OCI-LY7 (cell line): ENCODE measurements around the gene EXOSC7. TPM values are rescaled to one million over a fixed set of nuclear protein-coding genes. Genes with fewer than 3 reads are reported as not detected.

Source experiments
- BruUV-seq: library from RNA; stranded (reverse); fragments of 400-500 nt; replicated peaks from 2 replicates; lab custom pipeline; 2021; lab: Mats Ljungman, UMichigan
- CTCF ChIA-PET: fragments of 300-600 bp; sonication (Branson Sonifier 250); formaldehyde crosslinking; loops from one replicate; lab custom pipeline; 2022; ENCODE audit warnings: antibody characterized with exemption; ENCODE audit not compliant: unreplicated experiment; lab: Charles Lee
- POLR2A ChIA-PET: fragments of 300-600 bp; sonication (Branson Sonifier 250); formaldehyde crosslinking; loops from one replicate; lab custom pipeline; 2022; ENCODE audit warnings: antibody characterized with exemption; lab: Charles Lee
- DNase-seq: peaks from one replicate; pipeline ENCODE4 v3.0.0-alpha.2; 2015; ENCODE audit warnings: low spot score
- H2AFZ ChIP-seq: fragments of 200-600 bp; sonication (generic), shearing (Covaris generic); 2 replicates; pipeline ENCODE4 v1.6.1; 2014; ENCODE audit warnings: mild to moderate bottlenecking, antibody characterized with exemption, low read length, moderate library complexity
- H3K27ac ChIP-seq: fragments of 200-600 bp; sonication (generic); 2 replicates; pipeline ENCODE4 v1.5.1; 2014; ENCODE audit warnings: mixed run types, low read depth, mild to moderate bottlenecking, moderate library complexity, low read length, inconsistent platforms; ENCODE audit not compliant: poor library complexity, severe bottlenecking
- H3K36me3 ChIP-seq: fragments of 200-600 bp; sonication (generic); 2 replicates; pipeline ENCODE4 v1.6.1; 2014; ENCODE audit warnings: mild to moderate bottlenecking, antibody characterized with exemption, low read length, moderate library complexity, mixed read lengths; ENCODE audit not compliant: insufficient read depth
- H3K4me1 ChIP-seq: fragments of 200-600 bp; sonication (generic); 2 replicates; pipeline ENCODE4 v1.5.1; 2014; ENCODE audit warnings: mild to moderate bottlenecking, low read length; ENCODE audit not compliant: insufficient read depth, poor library complexity, severe bottlenecking
- H3K4me2 ChIP-seq: fragments of 200-600 bp; sonication (generic); 2 replicates; pipeline ENCODE4 v1.6.1; 2014; ENCODE audit warnings: mild to moderate bottlenecking, low read length
- H3K4me3 ChIP-seq: fragments of 200-600 bp; sonication (generic); 2 replicates; pipeline ENCODE4 v1.5.1; 2014; ENCODE audit warnings: mild to moderate bottlenecking, low read depth, low read length; ENCODE audit not compliant: poor library complexity, severe bottlenecking
- H3K79me2 ChIP-seq: fragments of 200-600 bp; sonication (generic); 2 replicates; pipeline ENCODE4 v1.6.1; 2016; ENCODE audit warnings: low read depth, mild to moderate bottlenecking, low read length, moderate library complexity, mixed read lengths; ENCODE audit not compliant: insufficient read depth
- H3K9me2 ChIP-seq: fragments of 200-600 bp; sonication (generic); 2 replicates; pipeline ENCODE4 v1.6.1; 2016; ENCODE audit warnings: mild to moderate bottlenecking, low read length, mixed read lengths; ENCODE audit not compliant: insufficient read depth
- H3K9me3 ChIP-seq: fragments of 200-600 bp; sonication (generic); 2 replicates; pipeline ENCODE4 v1.6.1; 2014; ENCODE audit warnings: mild to moderate bottlenecking, mixed run types, low read length, mixed read lengths
- H4K20me1 ChIP-seq: fragments of 200-600 bp; sonication (generic); 2 replicates; pipeline ENCODE4 v1.6.1; 2014; ENCODE audit warnings: mild to moderate bottlenecking, antibody characterized with exemption, low read length, moderate library complexity, mixed read lengths; ENCODE audit not compliant: insufficient read depth
- EZH2phosphoT487 ChIP-seq: fragments of 200-600 bp; sonication (generic); IDR thresholded peaks from 2 replicates; pipeline ENCODE4 v1.6.1; 2018; ENCODE audit warnings: low read depth, borderline replicate concordance, mild to moderate bottlenecking, mixed run types, antibody characterized with exemption, low read length, moderate library complexity, mixed read lengths
- intact Hi-C: fragments of 100-400 bp; cut with micrococcal nuclease; formaldehyde crosslinking; loops from one replicate; pipeline ENCODE4 v1.10.0; 2022; ENCODE audit not compliant: unreplicated experiment
- total RNA-seq, 2 experiments: library from RNA; depleted of rRNA in 1 of 2; stranded (reverse); fragments of >200 nt in 1 of 2; shearing (Covaris generic) in 1 of 2; gene quantifications; 2 replicates each; pipeline ENCODE4 v1.2.3, GENCODE V29; 2014 to 2022
- TF ChIP-seq, protein P1 (sequence below): fragments of 200-600 bp; sonication (generic); conservative IDR thresholded peaks from 2 replicates; pipeline ENCODE4 v1.5.1; 2014; ENCODE audit warnings: mild to moderate bottlenecking, antibody characterized with exemption, low read length, moderate library complexity, mixed read lengths

Gene EXOSC7
- total RNA-seq, 2 experiments from 2014 or later, result 60.3 to 65.3 TPM

DNA sequence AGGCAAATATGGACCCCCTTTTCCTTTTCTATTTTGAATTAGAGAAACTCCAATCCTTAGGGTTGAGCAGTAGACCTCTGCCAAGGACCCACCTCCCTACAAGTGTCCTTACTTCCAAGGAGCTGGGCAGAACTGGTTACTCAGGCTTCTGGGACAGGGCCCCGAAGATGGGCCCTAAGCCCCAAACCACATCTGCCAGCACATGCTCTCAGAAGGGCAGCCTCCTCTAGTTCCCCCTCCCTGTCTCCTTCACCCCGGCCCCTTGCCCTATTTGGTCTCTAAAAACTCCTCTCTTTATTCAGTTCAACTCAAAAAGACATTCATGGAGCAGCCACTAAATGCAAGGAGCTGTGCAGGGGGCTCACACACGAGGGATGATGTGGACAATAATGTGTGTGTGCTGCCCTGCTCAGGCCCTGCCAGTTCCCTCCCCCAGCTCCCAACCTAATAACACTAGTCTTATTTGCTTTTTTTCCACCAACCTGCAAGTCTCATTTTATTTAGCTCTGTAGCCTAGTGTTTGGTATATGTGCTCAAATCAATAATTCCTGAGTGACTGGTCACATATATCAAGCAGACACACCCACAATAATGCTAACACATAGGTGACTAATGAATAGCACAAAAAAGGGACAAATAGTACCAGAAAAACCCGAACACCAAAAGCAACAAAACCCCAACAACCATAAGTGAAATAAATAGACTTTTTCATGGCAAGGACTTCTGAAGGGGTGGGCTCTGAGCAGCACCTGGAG lies 12.3 kb upstream of the EXOSC7 start:
- ChIA-PET CTCF (no interaction called here), POLR2A (interaction anchor here (0.6 to 1.3 kb wide), 2 partner anchors 11 to 117 kb away, joined by 5 read pairs; no protein-coding TSS in a partner anchor)
- Histone ChIP-seq H4K20me1 (peaks cover 25% of the 10 kb centered on the region), H3K9me2 (no peaks in the 10 kb centered on the region), H3K9me3 (no peaks in the 10 kb centered on the region), H3K4me3 (no peak overlapping the region), H2AFZ (no peak overlapping the region), H3K79me2 (peaks cover 79% of the 10 kb centered on the region), H3K27ac (no peak overlapping the region), H3K36me3 (peaks cover 21% of the 10 kb centered on the region; the same call in 1 of the 2 replicates), H3K4me2 (no peak overlapping the region), H3K4me1 (peaks cover 25% of the 10 kb centered on the region)
- no peak for DNase-seq
- no TSS peak for BruUV-seq
- intact Hi-C loops, result no loop called here
- TF ChIP-seq, protein P1, sequence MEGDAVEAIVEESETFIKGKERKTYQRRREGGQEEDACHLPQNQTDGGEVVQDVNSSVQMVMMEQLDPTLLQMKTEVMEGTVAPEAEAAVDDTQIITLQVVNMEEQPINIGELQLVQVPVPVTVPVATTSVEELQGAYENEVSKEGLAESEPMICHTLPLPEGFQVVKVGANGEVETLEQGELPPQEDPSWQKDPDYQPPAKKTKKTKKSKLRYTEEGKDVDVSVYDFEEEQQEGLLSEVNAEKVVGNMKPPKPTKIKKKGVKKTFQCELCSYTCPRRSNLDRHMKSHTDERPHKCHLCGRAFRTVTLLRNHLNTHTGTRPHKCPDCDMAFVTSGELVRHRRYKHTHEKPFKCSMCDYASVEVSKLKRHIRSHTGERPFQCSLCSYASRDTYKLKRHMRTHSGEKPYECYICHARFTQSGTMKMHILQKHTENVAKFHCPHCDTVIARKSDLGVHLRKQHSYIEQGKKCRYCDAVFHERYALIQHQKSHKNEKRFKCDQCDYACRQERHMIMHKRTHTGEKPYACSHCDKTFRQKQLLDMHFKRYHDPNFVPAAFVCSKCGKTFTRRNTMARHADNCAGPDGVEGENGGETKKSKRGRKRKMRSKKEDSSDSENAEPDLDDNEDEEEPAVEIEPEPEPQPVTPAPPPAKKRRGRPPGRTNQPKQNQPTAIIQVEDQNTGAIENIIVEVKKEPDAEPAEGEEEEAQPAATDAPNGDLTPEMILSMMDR, result no peak
- TF ChIP-seq EZH2phosphoT487, result no peak

DNA sequence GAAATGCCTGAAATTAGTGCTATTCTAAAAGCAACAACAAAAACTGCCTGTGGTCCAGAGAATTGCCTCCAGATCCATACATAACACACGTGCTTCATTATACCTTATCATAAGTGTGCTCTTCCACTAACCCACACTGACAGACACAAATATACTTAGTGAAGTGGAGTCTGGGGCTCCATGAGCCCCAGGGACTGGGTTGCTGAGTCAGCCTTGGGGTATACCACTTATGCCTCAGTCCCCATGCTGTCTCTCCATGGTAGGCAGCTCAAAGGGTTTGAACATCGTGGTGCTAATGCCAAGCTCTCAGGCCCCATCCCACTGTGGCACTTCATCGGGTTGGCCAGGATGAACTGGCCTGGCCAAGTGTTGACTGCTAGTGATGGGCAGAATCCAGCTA lies 10.9 kb upstream of the EXOSC7 start:
- no TSS peak for BruUV-seq
- H3K4me2 ChIP-seq, result no peak overlapping the region
- intact Hi-C loops, result no loop called here
- no peak overlapping the region for H3K4me3 ChIP-seq
- H3K9me3 ChIP-seq, result no peaks in the 10 kb centered on the region
- TF ChIP-seq, protein P1, result no peak
- TF ChIP-seq EZH2phosphoT487, result no peak
- peaks cover 13% of the 10 kb centered on the region; the same call in 1 of the 2 replicates for H3K36me3 ChIP-seq
- POLR2A ChIA-PET, result interaction anchor here (0.6 kb wide), 1 partner anchor 9 kb away, joined by 3 read pairs; no protein-coding TSS in a partner anchor
- H2AFZ ChIP-seq, result no peak overlapping the region
- peaks cover 84% of the 10 kb centered on the region for H3K79me2 ChIP-seq
- no peak overlapping the region for H3K27ac ChIP-seq
- peaks cover 30% of the 10 kb centered on the region for H4K20me1 ChIP-seq
- H3K4me1 ChIP-seq, result peaks cover 39% of the 10 kb centered on the region
- no peak for DNase-seq
- no peaks in the 10 kb centered on the region for H3K9me2 ChIP-seq
- CTCF ChIA-PET, result interaction anchor here (0.6 kb wide), 1 partner anchor 12 kb away, joined by 3 read pairs; no protein-coding TSS in a partner anchor

DNA sequence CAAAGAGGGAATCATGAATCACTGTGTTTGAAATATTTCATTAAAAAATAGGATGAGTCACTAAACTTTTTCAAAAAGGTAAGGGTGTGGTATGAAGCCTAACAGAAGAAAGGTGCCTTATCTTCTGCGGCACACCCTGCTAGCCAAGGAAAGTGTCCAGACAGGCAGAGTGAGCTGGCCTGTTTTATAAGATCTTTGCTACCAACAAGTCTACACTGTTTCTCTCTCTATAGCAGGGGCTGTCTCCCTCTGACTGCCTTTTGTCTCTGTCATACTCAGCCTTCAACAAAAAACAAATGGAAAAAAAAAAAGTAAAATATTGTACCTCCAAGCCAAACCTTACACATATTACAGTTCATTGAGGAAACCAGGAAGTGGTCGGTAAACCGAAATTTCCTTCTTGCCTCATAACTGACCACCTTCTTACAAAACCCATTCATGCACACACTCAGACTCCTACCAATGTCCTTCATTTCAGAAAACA lies 9.2 kb upstream of the EXOSC7 start:
- TF ChIP-seq, protein P1, result no peak
- no peak for TF ChIP-seq EZH2phosphoT487
- Histone ChIP-seq H3K4me3 (no peak overlapping the region), H3K4me2 (peak overlapping the region; percentile 84), H3K79me2 (peaks cover 88% of the 10 kb centered on the region), H3K9me3 (no peaks in the 10 kb centered on the region), H3K36me3 (peaks cover 22% of the 10 kb centered on the region; the same call in 1 of the 2 replicates), H3K27ac (no peak overlapping the region), H3K9me2 (no peaks in the 10 kb centered on the region), H3K4me1 (peaks cover 54% of the 10 kb centered on the region), H2AFZ (no peak overlapping the region), H4K20me1 (peaks cover 34% of the 10 kb centered on the region)
- POLR2A ChIA-PET, result interaction anchor here (0.6 to 1.5 kb wide), 4 partner anchors 9 to 29 kb away, joined by 3 to 5 read pairs (median 3); partner anchors contain the start of genes EXOSC7 and ZDHHC3
- no peak for DNase-seq
- intact Hi-C loops, result no loop called here
- no TSS peak for BruUV-seq
- CTCF ChIA-PET, result no interaction called here
